GM18505 (cell line): ENCODE results near the gene SRPK2.

ENCODE experiments used
- ATAC-seq: cut with Tn5 transposase; IDR thresholded peaks from one replicate; pipeline ENCODE4 v1.9.1; 2021; ENCODE audit not compliant: unreplicated experiment
- POLR2A ChIP-seq: IDR thresholded peaks from 4 replicates; pipeline ENCODE4 v1.6.1; 2011; ENCODE audit warnings: borderline replicate concordance; ENCODE audit not compliant: insufficient read depth, insufficient read length; ENCODE audit errors: extremely low read depth

SRPK2 gene

DNA sequence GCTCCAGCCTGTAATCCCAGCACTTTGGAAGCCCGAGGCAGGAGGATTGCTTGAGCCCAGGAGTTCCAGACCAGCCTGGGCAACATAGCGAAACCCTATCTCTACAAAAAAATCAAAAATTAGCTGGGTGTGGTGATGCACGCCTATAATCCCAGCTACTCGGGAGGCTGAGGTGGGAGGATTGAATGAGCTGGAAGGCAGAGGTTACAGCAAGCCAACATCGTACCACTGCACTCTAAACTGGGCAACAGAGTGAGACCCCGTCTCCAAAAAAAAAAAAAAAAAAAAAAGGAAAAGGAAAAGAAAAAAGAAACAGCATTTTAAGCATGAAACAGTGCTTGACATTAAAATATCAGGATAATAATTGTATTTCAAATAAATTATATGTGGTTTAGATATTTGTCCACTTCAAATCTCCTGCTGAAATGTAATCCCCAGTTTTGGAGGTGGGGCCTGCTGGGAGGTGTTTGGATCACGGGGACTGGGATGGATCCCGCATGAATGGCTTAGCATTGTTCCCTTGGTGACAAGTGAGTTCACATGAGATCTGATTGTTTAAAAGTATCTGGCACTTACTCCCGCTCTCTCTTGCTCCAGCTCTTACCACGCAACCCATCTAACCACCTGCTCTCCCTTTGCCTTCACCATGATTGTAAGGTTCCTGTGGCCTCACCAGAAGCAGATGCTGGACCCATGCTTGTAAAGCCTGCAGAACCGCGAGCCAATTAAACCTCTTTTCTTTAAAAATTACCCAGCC is 103.4 kb downstream of the SRPK2 start:
- TF ChIP-seq POLR2A = no peak
- no peak for ATAC-seq

DNA sequence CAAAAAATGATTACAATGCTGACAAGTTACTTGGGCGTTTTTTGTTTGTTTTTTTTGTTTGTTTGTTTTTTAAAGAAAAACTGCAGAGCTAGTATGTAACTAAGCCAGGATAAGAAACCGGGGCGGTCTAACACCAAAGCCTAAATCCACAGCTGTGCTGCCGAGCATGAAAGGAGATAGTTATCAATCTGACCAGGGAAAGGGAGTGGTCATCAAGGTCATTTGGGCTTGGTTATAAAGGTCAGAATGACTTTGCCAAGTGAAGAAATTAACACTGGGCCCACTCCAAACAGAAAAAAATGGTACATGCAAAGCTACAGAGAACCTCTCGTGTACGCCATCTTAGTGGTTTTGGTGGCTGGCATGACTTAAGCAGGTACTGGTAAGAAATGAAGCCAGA is 104.7 kb downstream of the SRPK2 start:
- ATAC-seq = no peak
- TF ChIP-seq POLR2A = no peak

DNA sequence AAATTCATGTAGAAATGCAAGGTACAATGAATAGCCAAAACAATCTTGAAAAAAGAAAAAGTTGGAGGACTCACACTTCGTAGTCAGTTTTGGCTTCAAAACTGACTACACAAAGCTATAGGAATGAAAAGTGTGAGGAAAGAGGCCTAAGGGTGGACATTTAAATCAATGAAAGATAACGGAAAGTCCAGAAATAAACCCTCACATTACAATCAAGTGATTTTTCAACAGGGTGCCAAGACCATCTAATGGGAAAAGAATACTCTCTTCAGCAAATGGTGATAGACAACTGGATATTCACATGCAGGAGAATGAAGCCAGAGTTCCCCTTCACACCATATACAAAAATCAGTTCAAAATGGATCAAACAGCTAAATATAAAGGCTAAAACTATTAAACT is 106.8 kb downstream of the SRPK2 start:
- ATAC-seq = no peak
- no peak for TF ChIP-seq POLR2A

DNA sequence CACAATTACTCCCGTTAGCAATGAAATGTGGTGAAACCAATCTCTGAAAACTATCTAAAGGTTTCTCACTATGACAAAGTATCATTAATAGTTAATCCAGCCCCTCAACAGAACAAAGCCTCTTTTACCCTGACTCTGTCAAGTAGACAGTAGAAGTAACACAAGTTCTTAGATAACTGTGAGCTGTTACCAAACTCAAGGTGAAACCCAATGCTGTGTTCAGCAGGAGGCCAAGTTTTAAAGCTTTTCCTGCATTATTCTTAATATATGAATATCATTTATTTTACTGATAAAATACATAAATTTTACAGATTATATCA is 109.1 kb downstream of the SRPK2 start:
- no peak for TF ChIP-seq POLR2A
- ATAC-seq = peak; percentile 83

DNA sequence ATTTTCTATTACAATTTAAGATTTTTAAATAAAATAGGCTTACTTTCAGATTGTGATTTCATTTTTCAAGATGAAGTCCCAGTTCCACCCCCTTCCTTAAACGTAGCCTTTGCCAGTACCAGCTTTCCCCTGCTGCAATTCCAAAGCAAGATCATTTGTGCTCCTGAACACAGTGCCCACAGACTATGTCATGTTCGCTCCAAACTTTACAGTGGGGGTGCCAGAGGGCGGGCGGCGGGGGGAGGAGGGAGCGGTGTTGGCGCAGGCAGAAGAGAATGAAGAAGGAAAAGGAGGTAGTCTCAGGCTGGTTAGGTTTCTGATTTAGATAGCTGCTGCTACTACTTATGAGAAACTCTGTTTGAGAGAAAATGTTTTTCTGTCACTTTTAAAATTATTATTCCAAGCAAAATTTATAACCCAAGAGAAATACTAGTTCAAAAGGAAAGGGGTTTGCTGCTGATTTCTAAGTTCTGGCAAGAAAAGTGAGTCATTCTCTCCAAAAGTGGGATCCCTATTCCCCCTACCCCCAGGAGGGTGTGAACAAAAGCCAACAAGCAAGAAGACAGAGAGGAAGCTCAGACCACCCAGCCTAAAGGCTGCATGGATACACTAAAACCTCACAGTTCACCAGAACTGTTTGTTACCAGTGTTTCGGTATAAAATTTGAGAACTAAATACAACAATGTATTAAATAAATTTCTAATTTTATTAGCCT is 109.6 kb downstream of the SRPK2 start:
- TF ChIP-seq POLR2A = no peak
- ATAC-seq = peak; percentile 37

DNA sequence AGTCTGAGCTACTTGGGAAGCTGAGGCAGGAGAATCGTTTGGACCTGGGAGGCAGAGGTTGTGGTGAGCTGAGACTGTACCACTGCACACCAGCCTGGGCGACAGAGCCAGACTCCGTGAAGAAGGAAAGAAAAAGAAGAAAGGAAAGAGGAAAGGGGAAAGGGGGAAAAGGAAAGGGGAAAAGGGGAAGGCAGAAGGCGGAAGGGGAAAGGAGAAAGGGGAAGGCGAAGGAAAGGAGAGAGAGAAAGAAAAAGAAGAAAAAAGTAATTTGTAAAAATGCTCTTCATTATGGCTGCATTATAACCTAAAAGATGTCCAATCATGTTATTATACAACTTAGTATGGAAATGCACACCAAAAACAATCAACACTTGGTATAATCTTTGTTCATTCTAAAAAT is 110.2 kb downstream of the SRPK2 start:
- no peak for TF ChIP-seq POLR2A
- ATAC-seq = no peak

DNA sequence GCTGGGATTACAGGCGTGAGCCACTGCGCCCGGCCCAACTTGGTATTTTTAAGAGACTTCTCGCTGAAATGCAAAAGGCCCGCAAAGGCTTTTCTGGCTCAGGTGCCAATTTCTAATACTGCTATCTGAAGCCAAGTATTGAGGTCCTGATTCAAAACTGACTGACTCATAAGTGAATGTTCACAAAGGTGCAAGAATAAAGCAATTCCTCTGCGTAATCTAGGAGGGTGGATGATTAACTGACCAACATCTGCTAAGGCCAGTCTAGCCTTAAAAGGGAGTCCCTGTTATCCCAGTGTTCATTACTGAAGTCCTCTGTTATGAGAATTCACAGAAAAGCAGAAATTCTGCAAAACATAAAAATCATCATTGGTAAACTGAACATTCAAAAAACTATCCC is 111.4 kb downstream of the SRPK2 start:
- TF ChIP-seq POLR2A = no peak
- no peak for ATAC-seq

DNA sequence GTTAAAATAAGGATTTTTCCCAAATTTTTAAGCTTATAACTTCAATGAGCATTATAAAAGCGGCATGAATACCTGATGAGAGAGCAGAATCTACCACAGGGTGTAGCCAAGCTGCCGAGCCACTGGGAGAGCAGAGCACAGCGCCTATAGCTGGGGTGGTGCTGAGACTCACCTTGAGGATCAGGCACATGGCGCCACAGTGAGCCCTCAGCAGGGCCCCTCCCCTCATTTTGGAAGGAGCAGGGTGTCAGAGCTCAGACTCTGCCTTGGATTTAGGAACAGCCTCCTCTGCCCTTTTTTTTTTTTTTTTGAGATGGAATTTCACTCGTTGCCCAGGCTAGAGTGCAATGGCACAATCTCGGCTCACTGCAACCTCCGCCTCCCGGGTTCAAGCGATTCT is 118.6 kb downstream of the SRPK2 start:
- ATAC-seq = no peak
- TF ChIP-seq POLR2A = no peak

DNA sequence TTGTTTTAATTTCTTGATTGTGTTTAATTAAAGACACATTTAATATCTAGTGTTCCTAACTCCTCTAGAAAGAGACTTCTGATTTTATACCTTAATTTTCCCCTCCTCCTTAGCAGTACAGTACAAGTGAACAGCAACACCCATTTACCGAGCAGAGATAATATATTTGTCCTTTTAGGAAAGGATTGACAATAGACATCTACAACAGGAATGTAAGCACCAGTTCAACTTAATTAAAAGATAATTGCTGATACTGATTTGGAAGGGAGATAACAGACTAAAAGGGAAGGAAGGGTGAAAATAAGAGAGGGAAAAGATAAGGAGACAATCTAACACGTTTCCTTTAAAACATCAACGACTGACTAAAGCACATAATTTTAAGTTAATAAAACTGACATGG is 119.3 kb downstream of the SRPK2 start:
- ATAC-seq = peak; percentile 28
- no peak for TF ChIP-seq POLR2A

DNA sequence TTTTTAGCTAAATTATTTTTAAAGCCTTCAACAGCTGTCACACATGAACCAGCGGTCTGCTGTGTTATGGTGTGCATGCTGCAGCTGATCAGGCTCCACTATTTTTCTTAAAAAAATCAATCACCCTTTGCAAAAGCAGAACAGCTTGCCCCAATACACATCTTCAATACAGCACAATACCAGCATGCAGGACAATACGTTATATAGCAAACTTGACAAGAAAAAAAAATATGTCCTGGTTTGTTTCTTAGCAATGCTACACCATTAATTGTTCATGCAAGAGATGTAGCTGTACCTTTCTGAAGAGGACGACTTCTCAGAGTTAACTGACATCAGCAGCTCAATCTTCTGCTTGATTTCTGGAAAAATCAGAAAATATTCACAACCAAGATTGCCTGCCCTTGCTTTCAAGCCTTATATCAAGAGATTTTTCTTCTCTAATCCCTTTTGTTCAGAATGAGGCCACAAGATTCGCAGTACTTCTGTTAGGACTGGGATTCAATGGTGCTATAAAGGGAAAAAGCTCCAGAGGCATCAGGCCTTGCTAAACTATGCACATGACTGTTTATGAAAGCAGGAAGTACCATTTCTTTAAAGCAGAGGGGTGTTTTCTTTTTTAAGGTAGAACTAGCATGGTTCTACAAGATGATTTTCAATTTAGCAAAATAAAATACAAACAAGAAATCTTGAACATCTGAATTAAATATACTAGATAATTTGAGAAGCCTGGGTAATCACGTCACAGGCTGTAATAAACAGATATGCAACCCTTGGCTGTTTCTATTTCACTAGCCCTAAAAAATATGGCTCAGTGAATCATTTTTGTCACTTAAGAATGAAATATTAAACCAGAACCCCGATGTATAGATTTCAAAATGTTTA is 120.0 kb downstream of the SRPK2 start:
- no peak for TF ChIP-seq POLR2A
- ATAC-seq = peak; percentile 65

DNA sequence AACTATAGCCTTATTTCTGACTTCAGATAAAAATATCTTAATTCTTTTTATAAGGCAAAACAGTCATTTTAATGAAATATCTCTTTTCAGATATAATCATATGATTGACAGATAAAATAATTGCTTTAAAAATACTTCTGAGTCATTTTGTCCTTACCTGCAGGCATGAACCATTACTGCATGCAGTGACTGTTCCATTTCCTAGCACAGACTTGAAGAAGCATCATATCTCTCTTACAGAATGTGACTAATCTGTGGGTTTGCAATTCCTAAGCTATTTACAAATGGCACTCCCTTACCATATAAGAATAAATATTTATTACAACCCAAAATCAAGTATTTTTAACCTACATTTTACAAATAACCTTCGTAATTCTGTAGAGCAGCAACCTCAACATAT is 120.7 kb downstream of the SRPK2 start:
- no peak for ATAC-seq
- TF ChIP-seq POLR2A = no peak

DNA sequence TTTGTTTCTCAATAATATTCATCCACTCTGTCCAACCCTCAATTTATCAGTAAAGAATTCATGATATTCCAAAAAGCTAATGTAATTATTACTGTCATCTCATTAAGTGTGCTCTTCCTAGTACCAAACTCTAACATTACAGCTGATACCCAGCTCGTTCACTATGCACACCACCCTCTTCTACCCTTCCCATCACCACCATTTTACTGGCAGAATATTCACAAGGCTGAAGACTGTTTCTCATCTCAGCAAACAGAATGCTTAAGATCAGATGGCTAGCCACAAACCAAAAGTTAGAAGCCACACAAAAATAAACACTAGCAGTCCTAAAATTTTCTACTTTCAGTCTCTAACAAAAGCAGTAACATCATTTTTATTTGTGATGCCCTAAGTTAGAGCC is 121.5 kb downstream of the SRPK2 start:
- no peak for TF ChIP-seq POLR2A
- no peak for ATAC-seq

DNA sequence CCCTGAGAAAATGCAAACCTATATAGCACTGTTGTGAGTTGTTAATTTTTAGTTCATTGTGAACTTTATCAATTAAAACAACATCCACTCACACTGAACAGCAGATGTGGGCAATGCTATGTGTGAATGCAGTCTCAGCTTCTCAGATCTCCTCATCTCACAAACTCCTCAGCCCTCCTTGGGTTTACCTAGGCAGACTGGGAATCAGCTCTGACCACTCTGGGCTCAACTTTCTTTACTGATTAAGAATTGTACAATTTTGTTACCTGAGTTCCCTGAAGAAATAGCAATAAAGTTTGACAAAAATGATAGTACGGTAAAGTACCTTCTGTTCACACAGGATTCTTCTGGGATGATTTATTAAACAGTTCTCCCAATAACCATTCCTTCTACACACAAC is 124.0 kb downstream of the SRPK2 start:
- no peak for ATAC-seq

More for the DNA sequence above, 124.0 kb downstream of the SRPK2 start:
- no peak for TF ChIP-seq POLR2A
